Effector memory CD4-positive, alpha-beta T cell (primary cell): Measurements from ENCODE around the gene ESRRB.

Source experiments
- DNase-seq, 3 donors: peaks; one replicate each; pipeline ENCODE4 v3.0.0-alpha.2; 2020
- H3K27ac ChIP-seq: 2 replicates; pipeline ENCODE4 v1.7.0; 2013; ENCODE audit warnings: mild to moderate bottlenecking, low read length, moderate library complexity; ENCODE audit not compliant: insufficient read depth, poor library complexity, severe bottlenecking
- H3K27me3 ChIP-seq: replicated peaks from 2 replicates; pipeline ENCODE4 v1.7.0; 2013; ENCODE audit warnings: mild to moderate bottlenecking, low read length; ENCODE audit not compliant: insufficient read depth, control insufficient read depth, poor library complexity, severe bottlenecking
- H3K36me3 ChIP-seq: 2 replicates; pipeline ENCODE4 v1.7.0; 2013; ENCODE audit warnings: mild to moderate bottlenecking, low read length, moderate library complexity; ENCODE audit not compliant: control insufficient read depth, insufficient read depth
- H3K4me1 ChIP-seq: 2 replicates; pipeline ENCODE4 v1.7.0; 2013; ENCODE audit warnings: low read length, mild to moderate bottlenecking; ENCODE audit not compliant: control insufficient read depth, insufficient read depth, poor library complexity, severe bottlenecking
- H3K4me3 ChIP-seq: 2 replicates; pipeline ENCODE4 v1.7.0; 2013; ENCODE audit warnings: low read length, low read depth, mild to moderate bottlenecking; ENCODE audit not compliant: insufficient read depth, poor library complexity, severe bottlenecking
- H3K9me3 ChIP-seq: 2 replicates; pipeline ENCODE4 v1.7.0; 2013; ENCODE audit warnings: mild to moderate bottlenecking, low read length, moderate library complexity; ENCODE audit not compliant: control insufficient read depth

The ESRRB gene

DNA sequence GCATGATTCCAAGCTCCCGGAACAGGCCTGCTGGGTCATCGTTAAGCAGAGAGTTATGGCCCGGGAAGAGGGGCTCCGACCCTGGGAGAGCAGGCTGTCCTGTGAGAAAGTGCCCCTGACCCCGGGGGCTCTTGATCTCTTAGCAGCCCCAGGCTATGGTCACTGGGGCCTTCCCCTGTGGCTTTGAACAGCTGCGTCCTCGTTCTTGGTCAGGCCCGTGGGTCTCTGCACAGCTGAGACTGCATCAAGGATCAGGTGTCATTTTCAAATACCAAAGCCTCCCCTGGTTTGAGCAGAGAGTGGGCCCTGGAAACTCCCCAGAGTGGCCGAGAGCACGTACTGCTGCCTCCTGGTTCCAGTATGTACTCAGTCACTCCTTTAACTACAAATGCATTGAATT is 114.8 kb downstream of the ESRRB start:
- DNase-seq = no peak
- H3K27ac ChIP-seq = no peak overlapping the region
- no peaks in the 10 kb centered on the region for H3K27me3 ChIP-seq
- no peaks in the 10 kb centered on the region for H3K36me3 ChIP-seq
- no peaks in the 10 kb centered on the region for H3K9me3 ChIP-seq
- no peaks in the 10 kb centered on the region for H3K4me1 ChIP-seq
- no peak overlapping the region for H3K4me3 ChIP-seq

DNA sequence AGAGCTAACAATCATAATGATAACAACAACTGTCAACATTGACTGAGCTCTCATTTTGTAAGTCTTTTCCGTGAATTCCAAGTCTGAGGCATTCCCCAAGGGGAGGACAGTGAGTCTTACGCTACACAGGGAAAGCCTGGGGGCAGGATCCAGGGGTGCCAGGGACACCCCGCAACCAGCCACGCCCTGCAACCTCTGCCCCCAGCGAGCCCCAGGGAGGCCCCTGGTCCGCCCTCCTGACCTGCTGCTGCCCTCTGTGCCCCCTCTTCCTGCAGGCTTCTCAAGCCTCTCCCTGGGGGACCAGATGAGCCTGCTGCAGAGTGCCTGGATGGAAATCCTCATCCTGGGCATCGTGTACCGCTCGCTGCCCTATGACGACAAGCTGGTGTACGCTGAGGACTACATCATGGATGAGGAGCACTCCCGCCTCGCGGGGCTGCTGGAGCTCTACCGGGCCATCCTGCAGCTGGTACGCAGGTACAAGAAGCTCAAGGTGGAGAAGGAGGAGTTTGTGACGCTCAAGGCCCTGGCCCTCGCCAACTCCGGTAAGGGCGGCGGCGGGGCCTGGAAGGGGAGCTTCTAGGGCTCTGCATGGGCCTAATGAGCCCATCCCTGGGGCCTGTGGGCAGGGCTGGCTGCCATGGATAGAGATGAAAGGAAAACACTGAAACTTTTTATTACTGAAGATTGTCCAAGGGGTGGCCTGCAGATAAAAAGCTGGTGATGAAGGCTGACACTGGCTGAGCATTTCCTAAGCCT is 115.4 kb downstream of the ESRRB start:
- Histone ChIP-seq H3K27me3 (no peaks in the 10 kb centered on the region), H3K4me1 (no peaks in the 10 kb centered on the region), H3K4me3 (no peak overlapping the region), H3K36me3 (no peaks in the 10 kb centered on the region), H3K27ac (no peak overlapping the region), H3K9me3 (no peaks in the 10 kb centered on the region)
- no peak for DNase-seq

DNA sequence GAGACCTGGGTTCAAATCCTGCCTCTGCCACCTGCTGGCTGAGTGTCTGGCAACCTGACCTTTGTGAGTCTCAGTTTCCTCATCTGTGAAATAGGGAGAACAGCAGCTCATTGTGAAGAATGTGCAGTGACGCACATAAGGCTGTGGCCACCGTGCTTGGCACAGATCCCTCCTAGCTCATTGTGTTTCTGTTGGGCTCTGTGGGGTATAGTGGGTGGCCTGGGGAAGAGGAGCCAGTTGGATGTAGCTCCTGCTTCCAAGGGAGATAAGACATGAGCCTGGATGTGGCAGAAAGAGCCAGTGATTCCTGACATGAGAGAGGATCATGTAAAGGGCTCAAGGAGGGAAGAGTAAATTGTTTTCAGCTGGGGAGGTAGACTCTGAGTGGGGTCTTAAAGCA is 120.0 kb downstream of the ESRRB start:
- H3K9me3 ChIP-seq = no peaks in the 10 kb centered on the region
- no peak for DNase-seq

DNA sequence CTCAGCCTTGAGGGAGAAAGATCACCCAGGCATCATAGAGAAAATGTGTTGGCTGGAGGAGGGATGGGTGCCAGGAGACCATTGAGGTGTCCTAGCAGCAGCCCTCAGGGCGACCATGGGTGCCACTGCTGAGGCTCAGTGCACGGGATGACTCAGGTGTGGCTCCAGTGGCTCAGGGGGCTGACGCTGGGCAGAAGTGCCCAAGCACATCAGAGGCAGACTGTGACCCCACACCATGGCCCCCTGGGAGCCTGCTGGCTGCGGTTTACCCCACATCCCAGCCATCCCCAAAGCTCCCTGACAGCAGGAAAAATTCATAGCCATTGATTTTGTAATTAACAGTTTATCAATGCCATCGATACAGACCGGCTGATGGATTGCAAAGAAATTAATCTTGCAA is 120.7 kb downstream of the ESRRB start:
- DNase-seq = no peak
- Histone ChIP-seq H3K4me1 (no peaks in the 10 kb centered on the region), H3K4me3 (no peak overlapping the region), H3K36me3 (no peaks in the 10 kb centered on the region), H3K9me3 (no peaks in the 10 kb centered on the region), H3K27ac (no peak overlapping the region), H3K27me3 (no peaks in the 10 kb centered on the region)

More for the DNA sequence above, 120.0 kb downstream of the ESRRB start:
- H3K4me1 ChIP-seq = no peaks in the 10 kb centered on the region
- no peak overlapping the region for H3K27ac ChIP-seq
- no peak overlapping the region for H3K4me3 ChIP-seq
- no peaks in the 10 kb centered on the region for H3K36me3 ChIP-seq
- H3K27me3 ChIP-seq = no peaks in the 10 kb centered on the region

DNA sequence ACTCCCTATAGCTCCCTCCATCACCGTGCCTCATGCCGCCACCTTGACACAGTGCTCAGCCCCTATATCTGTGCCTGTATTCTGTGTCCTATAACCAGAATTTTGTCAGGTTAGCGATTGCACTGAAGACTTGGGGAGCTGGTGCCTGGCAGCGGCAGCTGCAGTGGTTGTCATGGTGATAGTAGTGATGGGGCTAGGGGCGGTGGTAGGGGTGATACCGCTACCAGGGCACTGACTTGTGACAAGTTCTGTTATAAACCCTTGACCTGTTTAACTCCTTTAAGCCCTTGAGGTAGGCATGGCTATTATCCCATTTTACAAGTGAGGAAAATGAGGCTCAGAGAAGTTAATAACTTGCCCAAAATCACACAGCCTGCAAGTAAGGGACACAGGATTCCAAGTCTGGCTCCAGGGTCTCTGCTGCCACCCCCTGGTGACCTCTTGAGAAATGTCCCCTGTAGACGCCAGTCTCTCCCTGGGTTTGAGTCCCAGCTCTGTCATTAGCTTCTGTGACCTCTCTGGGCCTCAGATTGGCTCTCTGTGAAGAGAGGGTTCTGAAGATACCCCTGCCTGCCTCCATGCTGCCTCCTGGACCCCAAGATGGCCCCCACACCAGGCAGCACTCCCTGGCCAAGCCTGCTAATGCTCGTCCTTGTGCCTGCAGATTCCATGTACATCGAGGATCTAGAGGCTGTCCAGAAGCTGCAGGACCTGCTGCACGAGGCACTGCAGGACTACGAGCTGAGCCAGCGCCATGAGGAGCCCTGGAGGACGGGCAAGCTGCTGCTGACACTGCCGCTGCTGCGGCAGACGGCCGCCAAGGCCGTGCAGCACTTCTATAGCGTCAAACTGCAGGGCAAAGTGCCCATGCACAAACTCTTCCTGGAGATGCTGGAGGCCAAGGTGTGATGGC is 121.9 kb downstream of the ESRRB start:
- Histone ChIP-seq H3K27me3 (no peaks in the 10 kb centered on the region), H3K36me3 (no peaks in the 10 kb centered on the region), H3K27ac (no peak overlapping the region), H3K4me1 (no peaks in the 10 kb centered on the region), H3K4me3 (no peak overlapping the region), H3K9me3 (no peaks in the 10 kb centered on the region)
- no peak for DNase-seq

DNA sequence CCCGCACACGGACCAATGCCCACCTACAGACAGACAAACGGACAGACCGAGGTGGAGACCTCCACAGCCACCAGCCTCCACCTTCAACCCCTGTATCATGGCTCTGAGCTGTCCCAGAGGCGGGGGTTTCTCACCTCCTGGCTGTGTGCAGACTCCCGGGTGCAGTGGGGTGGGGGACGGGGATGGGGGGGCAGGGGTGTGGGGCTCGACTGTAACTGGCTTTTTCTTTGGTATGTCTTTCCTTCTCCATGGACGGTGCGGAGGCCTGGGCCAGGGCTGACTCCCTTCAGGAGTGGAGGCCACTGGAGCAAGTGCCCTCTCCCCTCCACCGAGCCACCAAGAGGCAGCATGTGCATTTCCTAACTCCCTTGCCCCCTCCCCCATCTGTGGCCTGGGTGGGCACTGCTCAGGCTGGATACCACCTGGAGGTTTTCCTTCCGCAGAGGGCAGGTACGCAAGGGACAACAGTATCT is 122.6 kb downstream of the ESRRB start:
- no peaks in the 10 kb centered on the region for H3K36me3 ChIP-seq
- H3K9me3 ChIP-seq = no peaks in the 10 kb centered on the region
- H3K4me1 ChIP-seq = no peaks in the 10 kb centered on the region
- H3K27me3 ChIP-seq = no peaks in the 10 kb centered on the region
- DNase-seq = no peak
- no peak overlapping the region for H3K4me3 ChIP-seq
- H3K27ac ChIP-seq = no peak overlapping the region

DNA sequence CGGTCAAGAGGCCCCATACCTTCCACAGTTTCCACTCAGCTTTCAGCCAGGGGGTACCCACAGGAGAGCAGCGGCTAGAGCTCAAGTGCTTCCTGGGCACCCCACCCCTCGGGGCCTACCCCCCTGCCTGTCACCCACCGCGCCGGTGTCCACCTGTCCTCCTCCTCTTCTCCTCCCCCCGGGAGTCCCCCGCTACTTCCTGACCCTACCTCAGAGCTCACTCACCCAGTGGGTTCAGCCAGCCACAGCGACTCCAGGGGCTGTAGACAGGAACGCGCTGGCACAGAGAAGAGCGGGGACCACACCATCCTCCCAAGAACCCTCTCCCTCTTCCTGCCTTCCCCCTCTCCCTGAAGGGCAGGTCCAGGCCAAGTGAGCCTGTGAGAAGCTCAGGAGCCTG is 123.0 kb downstream of the ESRRB start:
- no peak for DNase-seq
- no peaks in the 10 kb centered on the region for H3K9me3 ChIP-seq
- no peak overlapping the region for H3K4me3 ChIP-seq
- H3K27me3 ChIP-seq = no peaks in the 10 kb centered on the region
- H3K36me3 ChIP-seq = no peaks in the 10 kb centered on the region
- no peak overlapping the region for H3K27ac ChIP-seq
- H3K4me1 ChIP-seq = no peaks in the 10 kb centered on the region

DNA sequence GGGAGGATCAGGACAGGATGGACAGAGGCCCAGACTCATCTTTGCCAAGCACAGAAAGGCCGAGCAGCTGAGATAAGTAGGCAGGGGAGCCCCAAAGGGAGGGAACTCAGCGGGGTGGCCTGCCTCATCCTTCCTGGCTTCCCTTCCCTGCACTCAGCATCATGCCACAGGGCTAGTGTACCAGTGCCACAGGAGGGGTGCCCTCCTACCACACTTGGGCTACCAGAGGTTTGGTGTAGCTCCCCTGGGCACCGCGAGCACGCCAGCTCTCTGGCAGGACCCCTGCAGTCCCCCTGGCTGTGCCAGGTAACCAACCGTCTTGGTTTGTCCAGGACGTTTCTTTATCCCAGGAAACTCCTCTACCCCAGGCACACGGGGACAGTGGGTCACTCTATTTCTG is 123.5 kb downstream of the ESRRB start:
- DNase-seq = no peak
- Histone ChIP-seq H3K4me1 (no peaks in the 10 kb centered on the region), H3K27me3 (no peaks in the 10 kb centered on the region), H3K4me3 (no peak overlapping the region), H3K9me3 (no peaks in the 10 kb centered on the region), H3K27ac (no peak overlapping the region), H3K36me3 (no peaks in the 10 kb centered on the region)

DNA sequence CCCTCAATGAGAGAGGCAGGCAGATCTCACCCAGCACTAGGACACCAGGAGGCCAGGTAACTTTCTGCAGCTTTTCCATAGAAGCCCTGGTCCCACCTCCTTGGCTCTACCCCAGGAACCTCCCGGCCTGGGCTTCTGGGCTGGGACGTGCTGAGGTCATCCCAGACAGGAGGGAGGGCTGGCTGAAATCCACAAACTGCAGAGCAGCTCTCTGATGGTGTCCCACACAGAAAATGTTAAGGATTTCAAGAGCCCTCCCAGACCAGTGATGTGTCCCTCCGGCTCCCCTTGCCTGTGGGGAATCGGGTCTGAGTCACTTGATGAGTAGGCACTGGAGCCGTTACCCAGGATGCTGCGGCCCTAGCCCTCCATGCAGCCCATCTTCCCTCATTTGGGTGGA is 124.1 kb downstream of the ESRRB start:
- DNase-seq = no peak
- Histone ChIP-seq H3K4me1 (no peaks in the 10 kb centered on the region), H3K27ac (no peak overlapping the region), H3K36me3 (no peaks in the 10 kb centered on the region), H3K27me3 (no peaks in the 10 kb centered on the region), H3K4me3 (no peak overlapping the region), H3K9me3 (no peaks in the 10 kb centered on the region)

DNA sequence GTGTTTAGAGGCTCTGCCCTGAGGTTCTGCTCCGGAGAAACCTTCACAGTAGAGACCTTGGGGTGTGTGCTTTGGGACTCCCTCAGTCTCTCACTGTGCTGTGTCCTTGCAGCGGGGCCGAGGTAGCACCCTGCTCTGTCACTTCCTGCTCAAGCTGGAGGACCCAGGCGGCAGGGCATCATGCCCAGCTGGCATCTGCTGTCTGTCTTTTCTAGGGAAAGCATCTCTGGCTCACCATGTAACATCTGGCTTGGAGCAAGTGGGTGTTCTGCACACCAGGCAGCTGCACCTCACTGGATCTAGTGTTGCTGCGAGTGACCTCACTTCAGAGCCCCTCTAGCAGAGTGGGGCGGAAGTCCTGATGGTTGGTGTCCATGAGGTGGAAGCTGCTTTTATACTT is 124.5 kb downstream of the ESRRB start:
- no peak for DNase-seq
- H3K27ac ChIP-seq = no peak overlapping the region
- H3K27me3 ChIP-seq = no peaks in the 10 kb centered on the region
- H3K4me1 ChIP-seq = no peaks in the 10 kb centered on the region
- no peak overlapping the region for H3K4me3 ChIP-seq
- no peaks in the 10 kb centered on the region for H3K36me3 ChIP-seq
- no peaks in the 10 kb centered on the region for H3K9me3 ChIP-seq
